ENCODE measurements around the gene TRAF5. TPM values are rescaled to one million over a fixed set of nuclear protein-coding genes. Genes with fewer than 3 reads are reported as not detected.

Gene TRAF5
- total RNA-seq (10 to 100 TPM; 18.8 to 31.0 TPM), polyA plus RNA-seq (ENCODE audit: insufficient read length in 2 of 2) (10 to 100 TPM in 1 of 2 donors, 1 to 10 TPM in 1; 8.9 to 15.6 TPM)
- long read RNA-seq, donor 1, partial matches to known transcripts, result 0 of 5 reads
- long read RNA-seq, donor 1, other reads (novel, unspliced or antisense), result 0 of 5 reads
- long read RNA-seq, donor 2, partial matches to known transcripts, result 0 of 1 reads
- long read RNA-seq, donor 2, other reads (novel, unspliced or antisense), result 0 of 1 reads
- long read RNA-seq, donor 3, result 0 reads
- long read RNA-seq, donor 4, partial matches to known transcripts, result 0 of 3 reads
- long read RNA-seq, donor 4, other reads (novel, unspliced or antisense), result 0 of 3 reads

- peaks cover 6% of the 10 kb centered on the region for H3K27me3 ChIP-seq (ENCODE audit: control insufficient read depth, insufficient read depth, low read length)
- H3K4me3 ChIP-seq (ENCODE audit: low read depth, low read length), result peak within 1 kb of the TSS; percentile 59
- no peaks in the 10 kb centered on the region for H3K9me3 ChIP-seq (ENCODE audit: control insufficient read depth, insufficient read depth, low read length)
- no peaks in the 10 kb centered on the region for H3K36me3 ChIP-seq (ENCODE audit: control insufficient read depth, insufficient read depth, low read length)
- DNase-seq (ENCODE audit: low read depth in 4 of 6, low spot score in 6 of 6), result peak in 2 of 6 donors; percentile 64 to 69
- under 1% methylated on average over 91 of the region's 91 CpGs for WGBS (ENCODE audit: insufficient coverage)
- H3K4me1 ChIP-seq (ENCODE audit: control insufficient read depth, insufficient read depth, low read length), result peaks cover 11% of the 10 kb centered on the region
- H3K27ac ChIP-seq (ENCODE audit: low read depth, low read length), result peak within 1 kb of the TSS; percentile 65
Observed at GRCh38 chr1:211326528-211327345, at the start of gene TRAF5. Gene TRAF5 (plus strand): TSS chr1:211326833. CDS start chr1:211353240, 26,407 bp downstream.

DNA sequence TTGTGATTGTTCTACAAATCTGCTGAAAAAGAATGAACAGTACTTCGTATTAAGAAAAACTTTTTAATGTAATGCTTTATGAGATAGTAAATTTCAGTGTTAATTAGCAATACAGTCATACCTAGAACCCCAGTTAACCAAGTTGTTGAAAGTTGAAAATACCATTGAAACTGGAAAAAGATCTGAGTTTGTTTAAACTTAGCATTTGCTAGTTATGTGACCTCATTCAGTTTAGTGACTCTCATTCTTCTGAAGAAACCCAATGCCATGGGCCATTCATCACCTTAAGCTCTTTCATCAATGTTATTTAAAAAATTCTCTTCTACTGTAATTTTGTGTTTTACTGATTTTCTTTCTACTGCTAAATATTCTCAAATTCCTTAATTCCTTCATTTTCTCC is 47.3 kb upstream of the TRAF5 start:
- Histone ChIP-seq H3K36me3 (ENCODE audit: control insufficient read depth, insufficient read depth, low read length) (peaks cover 8% of the 10 kb centered on the region), H3K9me3 (ENCODE audit: control insufficient read depth, insufficient read depth, low read length) (no peaks in the 10 kb centered on the region), H3K4me3 (ENCODE audit: low read depth, low read length) (no peak overlapping the region), H3K4me1 (ENCODE audit: control insufficient read depth, insufficient read depth, low read length) (no peaks in the 10 kb centered on the region), H3K27me3 (ENCODE audit: control insufficient read depth, insufficient read depth, low read length) (no peaks in the 10 kb centered on the region), H3K27ac (ENCODE audit: low read depth, low read length) (no peak overlapping the region)
- no CpG with 5 or more reads among the region's 1 CpG for WGBS (ENCODE audit: insufficient coverage)
- DNase-seq (ENCODE audit: low read depth in 4 of 6, low spot score in 6 of 6), result no peak

GRCh38 chr1:211280910-211281309 is 45.7 kb upstream of the TRAF5 start:
- 94% methylated on average over 4 of the region's 4 CpGs for WGBS (ENCODE audit: insufficient coverage)
- Histone ChIP-seq H3K9me3 (ENCODE audit: control insufficient read depth, insufficient read depth, low read length) (no peaks in the 10 kb centered on the region), H3K36me3 (ENCODE audit: control insufficient read depth, insufficient read depth, low read length) (peaks cover 8% of the 10 kb centered on the region), H3K4me1 (ENCODE audit: control insufficient read depth, insufficient read depth, low read length) (no peaks in the 10 kb centered on the region), H3K27ac (ENCODE audit: low read depth, low read length) (no peak overlapping the region), H3K4me3 (ENCODE audit: low read depth, low read length) (no peak overlapping the region), H3K27me3 (ENCODE audit: control insufficient read depth, insufficient read depth, low read length) (no peaks in the 10 kb centered on the region)
- DNase-seq (ENCODE audit: low read depth in 4 of 6, low spot score in 6 of 6), result no peak

GRCh38 chr1:211281320-211282022 is 45.2 kb upstream of the TRAF5 start:
- H3K9me3 ChIP-seq (ENCODE audit: control insufficient read depth, insufficient read depth, low read length), result no peaks in the 10 kb centered on the region
- peaks cover 11% of the 10 kb centered on the region for H3K36me3 ChIP-seq (ENCODE audit: control insufficient read depth, insufficient read depth, low read length)
- H3K27me3 ChIP-seq (ENCODE audit: control insufficient read depth, insufficient read depth, low read length), result no peaks in the 10 kb centered on the region
- H3K27ac ChIP-seq (ENCODE audit: low read depth, low read length), result no peak overlapping the region
- H3K4me3 ChIP-seq (ENCODE audit: low read depth, low read length), result no peak overlapping the region
- no peak for DNase-seq (ENCODE audit: low read depth in 4 of 6, low spot score in 6 of 6)
- WGBS (ENCODE audit: insufficient coverage), result 88% methylated on average over 2 of the region's 6 CpGs
- no peaks in the 10 kb centered on the region for H3K4me1 ChIP-seq (ENCODE audit: control insufficient read depth, insufficient read depth, low read length)

- Histone ChIP-seq H3K4me3 (ENCODE audit: low read depth, low read length) (no peak overlapping the region), H3K27ac (ENCODE audit: low read depth, low read length) (no peak overlapping the region), H3K9me3 (ENCODE audit: control insufficient read depth, insufficient read depth, low read length) (no peaks in the 10 kb centered on the region), H3K27me3 (ENCODE audit: control insufficient read depth, insufficient read depth, low read length) (no peaks in the 10 kb centered on the region), H3K4me1 (ENCODE audit: control insufficient read depth, insufficient read depth, low read length) (no peaks in the 10 kb centered on the region), H3K36me3 (ENCODE audit: control insufficient read depth, insufficient read depth, low read length) (peaks cover 11% of the 10 kb centered on the region)
- no peak for DNase-seq (ENCODE audit: low read depth in 4 of 6, low spot score in 6 of 6)
Observed at GRCh38 chr1:211282023-211282373, 44.6 kb upstream of the TRAF5 start.

DNA sequence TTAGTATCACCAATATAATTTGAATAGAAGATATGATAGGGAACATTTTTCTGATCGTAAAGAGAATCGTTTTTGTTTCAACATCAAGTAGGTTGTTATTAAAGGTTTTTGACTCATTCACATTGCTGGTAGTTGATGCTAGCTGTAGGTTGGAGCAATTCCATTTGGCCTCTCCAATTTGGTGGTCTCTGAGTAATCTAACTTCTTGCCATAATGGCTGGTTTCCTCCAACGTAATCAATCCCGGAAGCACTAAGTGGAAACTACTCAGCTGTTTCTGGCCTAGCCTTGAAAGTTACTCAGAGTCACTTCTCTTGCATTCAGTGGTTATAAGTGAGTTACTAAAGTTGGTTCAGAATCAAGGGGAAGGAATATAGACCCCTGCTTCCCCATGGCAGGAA is 41.4 kb upstream of the TRAF5 start:
- WGBS (ENCODE audit: insufficient coverage), result 80% methylated on average over 1 of the region's 4 CpGs
- no peaks in the 10 kb centered on the region for H3K9me3 ChIP-seq (ENCODE audit: control insufficient read depth, insufficient read depth, low read length)
- no peak for DNase-seq (ENCODE audit: low read depth in 4 of 6, low spot score in 6 of 6)
- no peak overlapping the region for H3K4me3 ChIP-seq (ENCODE audit: low read depth, low read length)
- no peak overlapping the region for H3K27ac ChIP-seq (ENCODE audit: low read depth, low read length)
- H3K36me3 ChIP-seq (ENCODE audit: control insufficient read depth, insufficient read depth, low read length), result peaks cover 18% of the 10 kb centered on the region
- H3K27me3 ChIP-seq (ENCODE audit: control insufficient read depth, insufficient read depth, low read length), result no peaks in the 10 kb centered on the region
- H3K4me1 ChIP-seq (ENCODE audit: control insufficient read depth, insufficient read depth, low read length), result no peaks in the 10 kb centered on the region

GRCh38 chr1:211287218-211287617 is 39.4 kb upstream of the TRAF5 start:
- H3K4me1 ChIP-seq (ENCODE audit: control insufficient read depth, insufficient read depth, low read length), result no peaks in the 10 kb centered on the region
- WGBS (ENCODE audit: insufficient coverage), result 67% methylated on average over 2 of the region's 3 CpGs
- peak in 2 of 6 donors; percentile 6 to 12 for DNase-seq (ENCODE audit: low read depth in 4 of 6, low spot score in 6 of 6)
- no peaks in the 10 kb centered on the region for H3K27me3 ChIP-seq (ENCODE audit: control insufficient read depth, insufficient read depth, low read length)
- H3K4me3 ChIP-seq (ENCODE audit: low read depth, low read length), result no peak overlapping the region
- no peaks in the 10 kb centered on the region for H3K9me3 ChIP-seq (ENCODE audit: control insufficient read depth, insufficient read depth, low read length)
- peaks cover 19% of the 10 kb centered on the region for H3K36me3 ChIP-seq (ENCODE audit: control insufficient read depth, insufficient read depth, low read length)
- H3K27ac ChIP-seq (ENCODE audit: low read depth, low read length), result no peak overlapping the region

- Histone ChIP-seq H3K4me1 (ENCODE audit: control insufficient read depth, insufficient read depth, low read length) (no peaks in the 10 kb centered on the region), H3K9me3 (ENCODE audit: control insufficient read depth, insufficient read depth, low read length) (no peaks in the 10 kb centered on the region), H3K4me3 (ENCODE audit: low read depth, low read length) (no peak overlapping the region), H3K27ac (ENCODE audit: low read depth, low read length) (no peak overlapping the region), H3K27me3 (ENCODE audit: control insufficient read depth, insufficient read depth, low read length) (no peaks in the 10 kb centered on the region), H3K36me3 (ENCODE audit: control insufficient read depth, insufficient read depth, low read length) (peaks cover 17% of the 10 kb centered on the region)
- WGBS (ENCODE audit: insufficient coverage), result 93% methylated on average over 2 of the region's 2 CpGs
- no peak for DNase-seq (ENCODE audit: low read depth in 4 of 6, low spot score in 6 of 6)
Observed at GRCh38 chr1:211292411-211292810, 34.2 kb upstream of the TRAF5 start.

GRCh38 chr1:211296396-211296795 is 30.2 kb upstream of the TRAF5 start:
- Histone ChIP-seq H3K27ac (ENCODE audit: low read depth, low read length) (no peak overlapping the region), H3K36me3 (ENCODE audit: control insufficient read depth, insufficient read depth, low read length) (peaks cover 17% of the 10 kb centered on the region), H3K27me3 (ENCODE audit: control insufficient read depth, insufficient read depth, low read length) (no peaks in the 10 kb centered on the region), H3K4me1 (ENCODE audit: control insufficient read depth, insufficient read depth, low read length) (no peaks in the 10 kb centered on the region), H3K9me3 (ENCODE audit: control insufficient read depth, insufficient read depth, low read length) (no peaks in the 10 kb centered on the region), H3K4me3 (ENCODE audit: low read depth, low read length) (no peak overlapping the region)
- no peak for DNase-seq (ENCODE audit: low read depth in 4 of 6, low spot score in 6 of 6)
